ENCODE measurements around the gene TRPM3.

GRCh38 chr9:70682298-70682697, 439.1 kb downstream of the TRPM3 start:
- no peak for TF ChIP-seq SUZ12 (IDR thresholded peaks at IDR 0.05; ENCODE audit: extremely low read depth, insufficient read depth, insufficient read length)
- no peak for TF ChIP-seq ZNF274 (IDR thresholded peaks at IDR 0.05; ENCODE audit: low read depth, low read length)

Measured in NT2/D1 (cell line).